Mesangial cell (primary cell): ENCODE results near the gene NYNRIN. TPM values are rescaled to one million over a fixed set of nuclear protein-coding genes. Genes with fewer than 3 reads are reported as not detected.

Experiments used
- total RNA-seq: library from RNA; depleted of rRNA; stranded (reverse); fragments of >200 nt; gene quantifications from 2 replicates; pipeline ENCODE4 v1.2.3, GENCODE V29; 2015

NYNRIN gene
- total RNA-seq, result 6.7 and 22.6 TPM in 2 replicates

DNA sequence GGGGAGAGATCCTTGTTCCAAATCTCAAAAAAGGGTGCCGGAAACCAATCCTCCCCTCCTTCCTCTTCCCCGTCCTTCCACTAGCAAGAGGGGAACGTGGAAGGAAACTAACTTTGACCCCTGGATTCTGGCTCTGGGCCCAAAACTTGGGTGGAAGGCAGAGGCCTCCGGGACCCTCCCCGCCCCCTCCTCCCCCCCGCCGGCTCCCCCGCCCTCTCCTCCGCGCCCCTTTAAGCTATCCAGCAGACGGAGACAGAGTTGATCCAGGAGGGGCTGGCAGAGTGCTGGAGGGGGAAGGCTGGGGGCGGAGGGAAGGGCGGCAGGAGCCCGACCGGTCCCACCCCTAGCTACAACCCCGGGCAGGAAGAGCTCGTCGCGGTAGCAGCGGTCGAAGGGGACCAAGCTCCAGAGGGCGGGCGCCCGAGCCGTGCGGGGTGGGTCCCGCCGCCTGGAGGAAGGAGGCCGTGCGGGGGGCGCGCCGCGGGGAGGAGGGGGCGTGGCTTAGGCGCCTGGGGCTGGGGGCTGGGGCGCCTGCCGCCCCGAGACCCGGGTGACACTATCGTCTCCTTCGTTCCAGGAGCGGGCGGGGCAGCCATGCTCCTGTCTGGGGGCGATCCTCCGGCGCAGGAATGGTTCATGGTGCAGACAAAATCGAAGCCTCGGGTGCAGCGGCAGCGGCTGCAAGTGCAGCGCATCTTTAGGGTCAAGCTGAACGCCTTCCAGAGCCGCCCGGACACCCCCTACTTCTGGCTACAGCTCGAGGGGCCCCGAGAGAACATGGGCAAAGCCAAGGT lies at the start of gene NYNRIN:
Gene NYNRIN, plus strand, starts transcription at position 351 of the 794 bp plus-strand sequence. Its CDS starts 244 bp downstream, at position 595.

DNA sequence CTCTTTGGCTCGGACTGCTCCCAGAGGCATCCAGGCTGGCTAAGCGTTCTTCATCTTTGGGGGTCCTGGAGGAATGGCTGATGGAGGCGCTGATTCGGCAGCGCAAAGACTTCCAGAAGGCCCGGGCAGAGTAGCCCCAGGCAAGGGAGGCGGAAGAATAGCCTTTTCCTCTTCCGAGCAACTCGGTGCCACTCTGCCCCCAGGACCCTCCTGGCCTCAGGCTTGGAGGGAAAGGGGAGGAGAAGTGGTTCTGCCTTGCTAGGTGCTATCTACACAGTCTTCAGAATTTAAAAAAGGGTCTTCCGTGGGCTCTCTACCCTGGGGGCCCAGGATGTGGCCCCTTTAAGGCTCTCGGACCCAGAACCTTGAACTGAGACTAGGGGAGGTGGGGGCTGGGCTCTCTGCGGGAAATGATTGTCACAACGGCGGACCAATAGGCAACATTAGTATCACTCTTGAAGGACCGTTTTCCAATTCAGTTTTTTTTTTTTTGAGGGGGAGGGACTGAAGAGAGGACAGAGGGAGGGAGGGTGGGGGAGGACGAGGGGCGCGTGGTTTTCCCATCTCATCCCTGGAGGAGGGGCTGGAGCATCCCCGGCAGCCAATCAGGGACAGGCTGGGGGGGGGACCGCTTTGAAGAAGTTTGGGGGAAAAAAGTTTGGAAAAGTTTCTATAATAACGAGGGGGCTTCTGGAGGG lies 31.1 kb upstream of the NYNRIN start, which contains the start of gene NFATC4:
Gene NFATC4, plus strand, starts transcription at position 671 of the 698 bp plus-strand sequence. CDS start 157 bp downstream, outside the sequence.

DNA sequence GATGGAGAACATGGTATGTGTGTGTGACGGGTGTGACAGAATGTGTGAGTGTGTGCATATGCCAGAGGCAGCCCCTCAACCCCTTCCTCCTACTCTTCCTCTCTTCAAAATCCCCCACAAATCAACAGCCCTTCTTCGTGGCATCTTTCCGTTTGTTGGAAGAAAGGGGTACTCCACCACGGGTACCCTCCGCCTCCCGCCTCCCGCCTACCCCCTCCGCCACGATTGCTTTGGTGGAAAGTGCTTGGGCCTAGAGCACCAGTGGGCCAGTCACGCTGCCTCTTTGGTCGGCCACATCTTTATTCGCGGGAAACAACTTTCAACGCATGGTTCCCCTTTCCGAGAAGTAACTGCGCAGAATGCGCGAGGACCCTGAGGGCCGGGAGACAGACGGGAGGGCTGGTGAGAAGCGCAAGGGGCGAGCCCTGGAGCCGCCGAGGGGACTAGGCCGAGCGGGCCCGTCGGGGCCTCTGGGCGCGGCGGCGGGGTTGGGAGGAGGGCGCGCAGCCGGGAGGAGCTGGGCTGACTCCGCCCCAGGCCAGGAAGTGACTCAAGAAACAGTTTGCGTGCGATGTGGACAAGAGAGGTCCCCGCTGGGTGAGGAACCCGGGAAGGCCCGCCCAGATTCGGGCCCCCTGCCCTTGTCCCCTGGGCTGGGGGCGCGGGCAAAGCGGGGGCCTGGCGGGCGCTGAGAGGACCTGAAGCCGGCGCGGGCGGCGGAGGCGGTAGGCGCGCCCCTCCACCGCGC lies 30.8 kb downstream of the NYNRIN start, which contains the start of the genes CBLN3 and KHNYN:
Gene CBLN3, minus strand, starts transcription at position 274 of the 748 bp plus-strand sequence. CDS start 614 bp downstream, outside the sequence.
Gene KHNYN, plus strand, starts transcription at position 560 of the 748 bp plus-strand sequence. CDS start 777 bp downstream, outside the sequence.

DNA sequence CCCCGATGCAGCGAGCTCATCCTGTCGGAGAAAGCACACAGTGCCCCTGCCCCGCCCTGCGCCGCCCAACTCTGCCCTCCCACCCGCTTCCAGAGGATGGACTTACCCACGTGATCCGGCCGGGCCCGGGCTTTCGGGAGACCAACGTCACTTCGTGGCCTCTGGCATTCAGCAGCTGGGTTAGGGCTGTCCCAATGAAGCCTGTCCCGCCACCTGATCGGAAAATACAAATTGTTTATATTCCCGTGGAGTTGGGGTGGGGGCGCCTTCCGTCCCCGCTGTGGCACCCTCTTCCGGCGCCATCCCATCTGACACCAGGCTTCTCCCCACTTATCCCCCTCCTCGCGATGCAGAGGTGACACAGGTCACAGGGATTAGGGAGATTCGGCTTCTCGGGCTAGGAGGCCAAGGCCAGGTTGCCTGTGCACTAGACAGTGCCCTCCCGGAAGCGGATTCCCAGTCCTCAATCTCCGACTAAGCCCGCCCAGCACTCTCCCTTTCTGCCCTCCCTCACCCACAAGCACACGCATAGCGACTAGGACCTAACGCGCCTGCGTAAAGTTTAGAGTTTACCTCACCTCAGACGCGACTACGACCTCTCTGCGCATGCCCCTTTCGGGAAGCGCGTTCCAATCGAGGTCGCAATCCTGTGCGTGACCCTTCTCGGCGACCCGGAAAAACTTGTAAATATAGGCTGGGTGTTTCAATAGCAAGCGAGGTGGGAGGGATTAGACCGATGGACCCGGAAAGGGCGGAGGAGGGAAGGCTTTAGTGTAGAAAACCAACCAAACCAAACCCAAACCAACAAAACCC lies 43.6 kb downstream of the NYNRIN start, which contains the start of gene SDR39U1:
Gene SDR39U1, minus strand, starts transcription at position 537 of the 813 bp plus-strand sequence. Its CDS starts 7 bp downstream, at position 530.

Other genes starting within 250 kb of the NYNRIN start
- 24.6 and 85.1 TPM in 2 replicates for gene IRF9, start 237.7 kb upstream of the NYNRIN start, total RNA-seq
- gene REC8, start 226.9 kb upstream of the NYNRIN start, total RNA-seq, result 151 and 228 TPM in 2 replicates
- gene IPO4, start 210.2 kb upstream of the NYNRIN start, total RNA-seq, result 50.6 and 80.5 TPM in 2 replicates
- 58.7 and 75.7 TPM in 2 replicates for gene TM9SF1, start 203.6 kb upstream of the NYNRIN start, total RNA-seq
- not detected in 2 replicates for gene TSSK4, start 193.3 kb upstream of the NYNRIN start, total RNA-seq
- 20.2 and 24.4 TPM in 2 replicates for gene CHMP4A, start 185.5 kb upstream of the NYNRIN start, total RNA-seq
- 5.9 and 16.9 TPM in 2 replicates for gene MDP1, start 182.9 kb upstream of the NYNRIN start, total RNA-seq
- 93.6 and 135 TPM in 2 replicates for gene NEDD8, start 166.6 kb upstream of the NYNRIN start, total RNA-seq
- 42.7 and 54.6 TPM in 2 replicates for gene GMPR2, start 166.1 kb upstream of the NYNRIN start, total RNA-seq
- 44.0 and 47.4 TPM in 2 replicates for gene TINF2, start 156.4 kb upstream of the NYNRIN start, total RNA-seq
- 0.65 and 0.89 TPM in 2 replicates for gene TGM1, start 135.8 kb upstream of the NYNRIN start, total RNA-seq
- gene RABGGTA, start 127.4 kb upstream of the NYNRIN start, total RNA-seq, result 33.7 TPM in 2 replicates
- 19.7 and 46.5 TPM in 2 replicates for gene DHRS1, start 99.2 kb upstream of the NYNRIN start, total RNA-seq
- gene NOP9, start 99.2 kb upstream of the NYNRIN start, total RNA-seq, result 18.1 and 23.1 TPM in 2 replicates
- gene CIDEB, start 91.0 kb upstream of the NYNRIN start, total RNA-seq, result 1.1 and 1.3 TPM in 2 replicates
- gene LTB4R2, start 88.9 kb upstream of the NYNRIN start, total RNA-seq, result 1.1 and 1.3 TPM in 2 replicates
- 0.98 and 1.9 TPM in 2 replicates for gene LTB4R, start 87.5 kb upstream of the NYNRIN start, total RNA-seq
- gene ADCY4, start 63.9 kb upstream of the NYNRIN start, total RNA-seq, result 0.16 and 1.5 TPM in 2 replicates
- gene RIPK3, start 59.0 kb upstream of the NYNRIN start, total RNA-seq, result 1.1 and 1.8 TPM in 2 replicates
- 15.3 and 30.9 TPM in 2 replicates for gene NFATC4, start 30.8 kb upstream of the NYNRIN start, total RNA-seq
- 0.65 and 1.6 TPM in 2 replicates for gene CBLN3, start 30.7 kb downstream of the NYNRIN start, total RNA-seq
- gene KHNYN, start 31.0 kb downstream of the NYNRIN start, total RNA-seq, result 30.3 and 36.6 TPM in 2 replicates
- 33.9 and 163 TPM in 2 replicates for gene SDR39U1, start 43.8 kb downstream of the NYNRIN start, total RNA-seq
- gene CMA1, start 109.3 kb downstream of the NYNRIN start, total RNA-seq, result not detected in 2 replicates
- gene CTSG, start 177.2 kb downstream of the NYNRIN start, total RNA-seq, result not detected in 2 replicates
- not detected in 2 replicates for gene GZMH, start 210.7 kb downstream of the NYNRIN start, total RNA-seq
- not detected in 2 replicates for gene GZMB, start 235.2 kb downstream of the NYNRIN start, total RNA-seq